SK-N-SH (cell line): ENCODE results near the gene PCARE. TPM values are rescaled to one million over a fixed set of nuclear protein-coding genes. Genes with fewer than 3 reads are reported as not detected.

ENCODE experiments used
- CTCF ChIA-PET: fragments of 300-600, 350-600 bp; formaldehyde crosslinking; extraction: SDS; loops from one replicate; lab custom pipeline; 2021; lab: Yijun Ruan, JAX
- POLR2A ChIA-PET: fragments of 350-600 bp; sonication (Branson Sonifier 250); formaldehyde crosslinking; extraction: SDS; loops from one replicate; lab custom pipeline; 2020; ENCODE audit warnings: antibody characterized with exemption, inconsistent platforms; lab: Yijun Ruan, JAX
- DNase-seq: peaks from one replicate; pipeline ENCODE4 v3.0.0; 2012
- H2AFZ ChIP-seq: fragments of 200-600 bp; sonication (generic); 2 replicates; pipeline ENCODE4 v1.8.1; 2016; ENCODE audit warnings: antibody characterized with exemption, mild to moderate bottlenecking, low read depth
- H3F3A ChIP-seq: fragments of 200-600 bp; sonication (generic); replicated peaks from 2 replicates; pipeline ENCODE3; 2016; ENCODE audit warnings: antibody characterized with exemption, mild to moderate bottlenecking; ENCODE audit not compliant: insufficient read depth
- H3K27ac ChIP-seq, 2 experiments: fragments of 200-500 bp in 1 of 2; fragments of 200-600 bp in 1 of 2; sonication (Bioruptor generic) in 1 of 2; sonication (generic), shearing (Covaris generic) in 1 of 2; 2 replicates each; pipeline versions ENCODE4 v1.5.1 to v1.6.1; 2014 to 2016; ENCODE audit warnings: low read depth in 2 of 2, inconsistent platforms in 1 of 2, low read length in 1 of 2, mild to moderate bottlenecking in 1 of 2, mixed read lengths in 1 of 2
- H3K27me3 ChIP-seq: fragments of 200-600 bp; sonication (generic), shearing (Covaris generic); 2 replicates; pipeline ENCODE4 v1.6.1; 2016; ENCODE audit warnings: mixed run types; ENCODE audit not compliant: insufficient read depth
- H3K36me3 ChIP-seq, 2 experiments: fragments of 200-500 bp in 1 of 2; fragments of 200-600 bp in 1 of 2; sonication (Bioruptor generic) in 1 of 2; sonication (generic) in 1 of 2; replicated peaks in 1 of 2; 2 replicates each; pipeline versions ENCODE3 to v1.5.1; 2014 to 2016; ENCODE audit warnings: low read length in 1 of 2, mild to moderate bottlenecking in 1 of 2; ENCODE audit not compliant: insufficient read depth in 2 of 2, control insufficient read depth in 1 of 2
- H3K4me1 ChIP-seq, 2 experiments: fragments of 200-500 bp in 1 of 2; fragments of 200-600 bp in 1 of 2; sonication (Bioruptor generic) in 1 of 2; sonication (generic), shearing (Covaris generic) in 1 of 2; 2 replicates each; pipeline versions ENCODE4 v1.5.1 to v1.6.1; 2014 to 2016; ENCODE audit warnings: low read depth in 1 of 2, low read length in 1 of 2, mixed run types in 1 of 2; ENCODE audit not compliant: insufficient read depth in 2 of 2, control insufficient read depth in 1 of 2
- H3K4me2 ChIP-seq: fragments of 200-600 bp; sonication (generic), shearing (Covaris generic); 2 replicates; pipeline ENCODE4 v1.6.1; 2017; ENCODE audit warnings: mixed run types
- H3K4me3 ChIP-seq, 2 experiments: fragments of 200-500 bp in 1 of 2; fragments of 200-600 bp in 1 of 2; sonication (Bioruptor generic) in 1 of 2; sonication (generic), shearing (Covaris generic) in 1 of 2; 2 replicates each; pipeline versions ENCODE4 v1.5.1 to v1.8.1; 2014 to 2016; ENCODE audit warnings: low read depth in 2 of 2, inconsistent platforms in 1 of 2, low read length in 1 of 2, mild to moderate bottlenecking in 1 of 2, mixed read lengths in 1 of 2, moderate library complexity in 1 of 2
- H3K79me2 ChIP-seq: fragments of 200-600 bp; sonication (generic); 2 replicates; pipeline ENCODE4 v1.8.1; 2017; ENCODE audit warnings: mild to moderate bottlenecking; ENCODE audit not compliant: insufficient read depth
- H3K9ac ChIP-seq: fragments of 200-600 bp; sonication (generic); 2 replicates; pipeline ENCODE4 v1.6.1; 2017; ENCODE audit warnings: mixed run types
- H3K9me2 ChIP-seq: fragments of 200-600 bp; sonication (generic); 2 replicates; pipeline ENCODE4 v1.6.1; 2017; ENCODE audit warnings: mixed run types
- H3K9me3 ChIP-seq: fragments of 200-600 bp; sonication (generic); 2 replicates; pipeline ENCODE4 v1.6.1; 2017; ENCODE audit warnings: mixed run types, mild to moderate bottlenecking, moderate library complexity
- H4K20me1 ChIP-seq: fragments of 200-600 bp; sonication (generic); 2 replicates; pipeline ENCODE4 v1.6.1; 2017; ENCODE audit warnings: mild to moderate bottlenecking, mixed run types; ENCODE audit not compliant: insufficient read depth
- ELF1 ChIP-seq: IDR thresholded peaks from 2 replicates; pipeline ENCODE4 v1.4.0; 2012
- FOXM1 ChIP-seq: IDR thresholded peaks from 2 replicates; pipeline ENCODE4 v1.4.0; 2012; ENCODE audit warnings: low read depth, mild to moderate bottlenecking
- GATA2 ChIP-seq: sonication (generic); formaldehyde crosslinking; IDR thresholded peaks from 2 replicates; pipeline ENCODE4 v1.5.0; 2020; ENCODE audit warnings: mild to moderate bottlenecking, missing genetic modification reagents
- MAX ChIP-seq: IDR thresholded peaks from 2 replicates; pipeline ENCODE4 v1.4.0; 2012; ENCODE audit warnings: low read depth
- MXI1 ChIP-seq: IDR thresholded peaks from 2 replicates; pipeline ENCODE4 v1.6.1; 2012; ENCODE audit warnings: mild to moderate bottlenecking, low read depth, low read length, improper control_type of control experiment
- NRF1 ChIP-seq: IDR thresholded peaks from 2 replicates; pipeline ENCODE4 v1.6.1; 2012; ENCODE audit warnings: low read depth, mild to moderate bottlenecking, low read length
- RAD21 ChIP-seq: IDR thresholded peaks from 2 replicates; pipeline ENCODE4 v1.6.1; 2012; ENCODE audit warnings: mild to moderate bottlenecking, low read length
- RCOR1 ChIP-seq: fragments of 150-350 bp; IDR thresholded peaks from 2 replicates; pipeline ENCODE4 v1.6.1; 2017; ENCODE audit warnings: antibody characterized with exemption, low read length
- RFX5 ChIP-seq: IDR thresholded peaks from 2 replicates; pipeline ENCODE4 v1.6.1; 2012; ENCODE audit warnings: mild to moderate bottlenecking, improper control_type of control experiment, low read length
- RXRA ChIP-seq: IDR thresholded peaks from 2 replicates; pipeline ENCODE4 v1.4.0; 2012; ENCODE audit warnings: low read depth, mild to moderate bottlenecking, borderline replicate concordance
- SIN3A ChIP-seq: IDR thresholded peaks from 2 replicates; pipeline ENCODE4 v1.6.1; 2012; ENCODE audit warnings: low read depth, mild to moderate bottlenecking, low read length, moderate library complexity, borderline replicate concordance
- SMC3 ChIP-seq: IDR thresholded peaks from 2 replicates; pipeline ENCODE4 v1.6.1; 2012; ENCODE audit warnings: low read depth, low read length, improper control_type of control experiment
- TAF1 ChIP-seq: IDR thresholded peaks from 2 replicates; pipeline ENCODE4 v1.6.1; 2012; ENCODE audit warnings: low read depth, mild to moderate bottlenecking, low read length, moderate library complexity, borderline replicate concordance
- TCF12 ChIP-seq: IDR thresholded peaks from 2 replicates; pipeline ENCODE4 v1.4.0; 2012
- TEAD4 ChIP-seq: IDR thresholded peaks from 2 replicates; pipeline ENCODE4 v1.4.0; 2012; ENCODE audit warnings: mild to moderate bottlenecking, borderline replicate concordance; ENCODE audit not compliant: insufficient read depth
- USF2 ChIP-seq: fragments of 150-350 bp; IDR thresholded peaks from 2 replicates; pipeline ENCODE4 v1.6.1; 2017; ENCODE audit warnings: antibody characterized with exemption, low read length, low read depth, borderline replicate concordance
- WGBS: methylation state at CpG from one replicate; pipeline ENCODE4 v1.1.6; 2017; ENCODE audit warnings: low lambda C conversion rate; 5-methylcytosine and 5-hydroxymethylcytosine counted together
- polyA plus RNA-seq, 3 experiments: library from polyadenylated mRNA; depleted of rRNA; stranded (reverse); fragments of >200 nt; gene quantifications; 2 replicates each; pipeline ENCODE4 v1.2.3, GENCODE V29; 2012
- TF ChIP-seq, protein P1 (sequence below): IDR thresholded peaks from 2 replicates; pipeline ENCODE4; 2012
- TF ChIP-seq, protein P2 (sequence below): IDR thresholded peaks from 2 replicates; pipeline ENCODE4 v1.4.0; 2012; ENCODE audit warnings: low read depth, borderline replicate concordance
- TF ChIP-seq, protein P3 (sequence below): IDR thresholded peaks from 2 replicates; pipeline ENCODE4 v1.6.1; 2012; ENCODE audit warnings: mild to moderate bottlenecking, low read depth, low read length, moderate library complexity

Gene PCARE
- polyA plus RNA-seq, 1 of the 3 experiments (the other 2 are of a cell fraction), result not detected

DNA sequence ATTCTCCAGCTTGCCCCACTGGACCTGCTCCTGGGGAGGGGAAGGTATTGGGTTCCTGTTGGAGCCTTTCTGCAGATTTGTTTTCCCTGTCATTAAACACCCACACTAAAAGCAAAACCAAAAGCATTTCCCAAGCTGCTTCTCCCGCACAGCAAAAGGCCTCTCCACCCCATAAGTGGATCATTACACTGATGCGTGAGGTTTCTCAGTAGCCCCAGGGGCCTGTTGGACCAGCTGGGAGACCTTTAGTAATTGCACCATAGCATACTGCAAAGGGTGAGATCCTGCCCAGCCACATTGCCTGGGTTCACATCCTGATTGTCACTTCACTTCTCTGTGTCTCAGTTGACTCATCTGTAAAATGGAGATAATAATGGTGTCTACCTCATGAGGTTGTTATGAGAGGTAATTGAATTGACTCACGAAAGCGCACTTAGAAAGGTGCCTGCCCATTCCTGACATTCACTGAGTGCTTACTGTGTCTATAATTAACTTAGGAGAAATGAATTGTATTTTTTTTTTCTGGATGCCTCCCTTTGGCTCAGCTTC, 49.4 kb downstream of the PCARE start:
- TF ChIP-seq, protein P1, sequence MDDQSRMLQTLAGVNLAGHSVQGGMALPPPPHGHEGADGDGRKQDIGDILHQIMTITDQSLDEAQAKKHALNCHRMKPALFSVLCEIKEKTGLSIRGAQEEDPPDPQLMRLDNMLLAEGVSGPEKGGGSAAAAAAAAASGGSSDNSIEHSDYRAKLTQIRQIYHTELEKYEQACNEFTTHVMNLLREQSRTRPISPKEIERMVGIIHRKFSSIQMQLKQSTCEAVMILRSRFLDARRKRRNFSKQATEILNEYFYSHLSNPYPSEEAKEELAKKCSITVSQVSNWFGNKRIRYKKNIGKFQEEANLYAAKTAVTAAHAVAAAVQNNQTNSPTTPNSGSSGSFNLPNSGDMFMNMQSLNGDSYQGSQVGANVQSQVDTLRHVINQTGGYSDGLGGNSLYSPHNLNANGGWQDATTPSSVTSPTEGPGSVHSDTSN, result no peak
- no peak for TF ChIP-seq TCF12
- TF ChIP-seq SMC3, result no peak
- no peak for TF ChIP-seq ELF1
- TF ChIP-seq, protein P2, sequence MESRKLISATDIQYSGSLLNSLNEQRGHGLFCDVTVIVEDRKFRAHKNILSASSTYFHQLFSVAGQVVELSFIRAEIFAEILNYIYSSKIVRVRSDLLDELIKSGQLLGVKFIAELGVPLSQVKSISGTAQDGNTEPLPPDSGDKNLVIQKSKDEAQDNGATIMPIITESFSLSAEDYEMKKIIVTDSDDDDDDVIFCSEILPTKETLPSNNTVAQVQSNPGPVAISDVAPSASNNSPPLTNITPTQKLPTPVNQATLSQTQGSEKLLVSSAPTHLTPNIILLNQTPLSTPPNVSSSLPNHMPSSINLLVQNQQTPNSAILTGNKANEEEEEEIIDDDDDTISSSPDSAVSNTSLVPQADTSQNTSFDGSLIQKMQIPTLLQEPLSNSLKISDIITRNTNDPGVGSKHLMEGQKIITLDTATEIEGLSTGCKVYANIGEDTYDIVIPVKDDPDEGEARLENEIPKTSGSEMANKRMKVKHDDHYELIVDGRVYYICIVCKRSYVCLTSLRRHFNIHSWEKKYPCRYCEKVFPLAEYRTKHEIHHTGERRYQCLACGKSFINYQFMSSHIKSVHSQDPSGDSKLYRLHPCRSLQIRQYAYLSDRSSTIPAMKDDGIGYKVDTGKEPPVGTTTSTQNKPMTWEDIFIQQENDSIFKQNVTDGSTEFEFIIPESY, result no peak
- TF ChIP-seq SIN3A, result no peak
- TF ChIP-seq NRF1, result no peak
- no peak for TF ChIP-seq RXRA
- H2AFZ ChIP-seq, result no peak overlapping the region
- H3K9me2 ChIP-seq, result no peaks in the 10 kb centered on the region
- no peak overlapping the region for H3K4me2 ChIP-seq
- peaks cover 0 to 9% of the 10 kb centered on the region in 2 experiments; a peak in 1 of 4 replicates for H3K4me1 ChIP-seq
- H3F3A ChIP-seq, result no peaks in the 10 kb centered on the region
- no peak overlapping the region for H3K9ac ChIP-seq
- H3K4me3 ChIP-seq, result no peak overlapping the region
- H3K27me3 ChIP-seq, result peaks cover 2% of the 10 kb centered on the region; the same call in 1 of the 2 replicates
- H3K27ac ChIP-seq, result no peak overlapping the region
- H3K9me3 ChIP-seq, result no peaks in the 10 kb centered on the region
- no peaks in the 10 kb centered on the region for H4K20me1 ChIP-seq
- DNase-seq, result no peak
- 66% methylated on average over 4 of the region's 4 CpGs for WGBS
- H3K79me2 ChIP-seq, result no peaks in the 10 kb centered on the region
- ChIA-PET POLR2A (no interaction called here), CTCF (interaction anchor here (1.1 to 3.1 kb wide), 2 partner anchors 15 to 55 kb away, joined by 3 to 12 read pairs; no protein-coding TSS in a partner anchor)
- H3K36me3 ChIP-seq, result no peaks in the 10 kb centered on the region

DNA sequence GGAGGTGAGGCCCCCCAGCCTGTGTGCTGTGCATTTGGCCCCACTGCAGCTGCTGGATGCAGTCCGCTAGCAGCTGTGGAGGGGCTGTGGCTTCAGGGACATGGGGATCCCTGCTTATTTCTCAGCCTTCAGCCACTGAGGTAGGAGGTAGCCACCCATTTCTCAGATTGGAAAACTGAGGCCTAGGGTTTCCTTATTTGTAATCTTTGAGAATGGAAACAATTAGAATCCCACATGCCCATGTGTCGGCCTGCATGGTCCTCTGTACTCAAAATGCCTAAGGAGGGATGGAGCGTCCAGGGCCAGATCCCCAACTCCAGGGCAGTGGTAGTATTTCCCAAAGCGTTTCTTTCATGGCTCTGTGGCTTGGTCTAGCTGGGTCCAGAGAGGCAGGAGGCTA, 51.1 kb downstream of the PCARE start:
- ChIA-PET CTCF (no interaction called here), POLR2A (no interaction called here)
- H3K4me2 ChIP-seq, result no peak overlapping the region
- no peak overlapping the region for H2AFZ ChIP-seq
- peaks cover 9% of the 10 kb centered on the region; the same call in 1 of the 2 replicates for H3K27me3 ChIP-seq
- H3K9me2 ChIP-seq, result no peaks in the 10 kb centered on the region
- H3F3A ChIP-seq, result no peaks in the 10 kb centered on the region
- WGBS, result 44% methylated on average over 4 of the region's 4 CpGs
- H4K20me1 ChIP-seq, result no peaks in the 10 kb centered on the region
- no peaks in the 10 kb centered on the region for H3K79me2 ChIP-seq
- H3K9ac ChIP-seq, result no peak overlapping the region
- no peaks in the 10 kb centered on the region for H3K9me3 ChIP-seq
- H3K4me3 ChIP-seq, result no peak overlapping the region
- no peaks in the 10 kb centered on the region for H3K36me3 ChIP-seq
- peaks cover 0 to 9% of the 10 kb centered on the region in 2 experiments; a peak in 1 of 4 replicates for H3K4me1 ChIP-seq
- H3K27ac ChIP-seq, result no peak overlapping the region
- no peak for DNase-seq
- TF ChIP-seq TEAD4, result no peak
- TF ChIP-seq FOXM1, result no peak
- TF ChIP-seq RAD21, result no peak
- no peak for TF ChIP-seq RFX5
- TF ChIP-seq USF2, result no peak
- TF ChIP-seq, protein P3, sequence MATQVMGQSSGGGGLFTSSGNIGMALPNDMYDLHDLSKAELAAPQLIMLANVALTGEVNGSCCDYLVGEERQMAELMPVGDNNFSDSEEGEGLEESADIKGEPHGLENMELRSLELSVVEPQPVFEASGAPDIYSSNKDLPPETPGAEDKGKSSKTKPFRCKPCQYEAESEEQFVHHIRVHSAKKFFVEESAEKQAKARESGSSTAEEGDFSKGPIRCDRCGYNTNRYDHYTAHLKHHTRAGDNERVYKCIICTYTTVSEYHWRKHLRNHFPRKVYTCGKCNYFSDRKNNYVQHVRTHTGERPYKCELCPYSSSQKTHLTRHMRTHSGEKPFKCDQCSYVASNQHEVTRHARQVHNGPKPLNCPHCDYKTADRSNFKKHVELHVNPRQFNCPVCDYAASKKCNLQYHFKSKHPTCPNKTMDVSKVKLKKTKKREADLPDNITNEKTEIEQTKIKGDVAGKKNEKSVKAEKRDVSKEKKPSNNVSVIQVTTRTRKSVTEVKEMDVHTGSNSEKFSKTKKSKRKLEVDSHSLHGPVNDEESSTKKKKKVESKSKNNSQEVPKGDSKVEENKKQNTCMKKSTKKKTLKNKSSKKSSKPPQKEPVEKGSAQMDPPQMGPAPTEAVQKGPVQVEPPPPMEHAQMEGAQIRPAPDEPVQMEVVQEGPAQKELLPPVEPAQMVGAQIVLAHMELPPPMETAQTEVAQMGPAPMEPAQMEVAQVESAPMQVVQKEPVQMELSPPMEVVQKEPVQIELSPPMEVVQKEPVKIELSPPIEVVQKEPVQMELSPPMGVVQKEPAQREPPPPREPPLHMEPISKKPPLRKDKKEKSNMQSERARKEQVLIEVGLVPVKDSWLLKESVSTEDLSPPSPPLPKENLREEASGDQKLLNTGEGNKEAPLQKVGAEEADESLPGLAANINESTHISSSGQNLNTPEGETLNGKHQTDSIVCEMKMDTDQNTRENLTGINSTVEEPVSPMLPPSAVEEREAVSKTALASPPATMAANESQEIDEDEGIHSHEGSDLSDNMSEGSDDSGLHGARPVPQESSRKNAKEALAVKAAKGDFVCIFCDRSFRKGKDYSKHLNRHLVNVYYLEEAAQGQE, result no peak
- no peak for TF ChIP-seq GATA2
- no peak for TF ChIP-seq TAF1
- no peak for TF ChIP-seq RCOR1
- no peak for TF ChIP-seq MXI1
- TF ChIP-seq MAX, result no peak
